Fibroblast of the aortic adventitia (primary cell): ENCODE results near the gene SUPT20HL1. TPM values are rescaled to one million over a fixed set of nuclear protein-coding genes. Genes with fewer than 3 reads are reported as not detected.
"Not testable (repeated sequence)": the region's sequence is repeated elsewhere in the genome, so short reads cannot be mapped to it uniquely, and the experiment has no call there.

ENCODE experiments used
- DNase-seq: peaks from one replicate; pipeline ENCODE4 v3.0.0-alpha.2; 2010; ENCODE audit warnings: low read depth
- H3K4me3 ChIP-seq: 2 replicates; pipeline ENCODE4 v1.5.1; 2011; ENCODE audit warnings: low read depth, mild to moderate bottlenecking, control low read depth, low read length, moderate library complexity
- total RNA-seq: library from RNA; depleted of rRNA; stranded (reverse); fragments of >200 nt; gene quantifications from 2 replicates; pipeline ENCODE4 v1.2.3, GENCODE V29; 2012; ENCODE audit warnings: low replicate concordance
- TF ChIP-seq, protein P1 (sequence below): IDR thresholded peaks from 2 replicates; pipeline ENCODE4 v1.5.1; 2011; ENCODE audit warnings: mild to moderate bottlenecking, low read length, control low read depth, inconsistent platforms; ENCODE audit not compliant: insufficient read depth

SUPT20HL1 gene
- total RNA-seq, 1 donor: not detected

DNA sequence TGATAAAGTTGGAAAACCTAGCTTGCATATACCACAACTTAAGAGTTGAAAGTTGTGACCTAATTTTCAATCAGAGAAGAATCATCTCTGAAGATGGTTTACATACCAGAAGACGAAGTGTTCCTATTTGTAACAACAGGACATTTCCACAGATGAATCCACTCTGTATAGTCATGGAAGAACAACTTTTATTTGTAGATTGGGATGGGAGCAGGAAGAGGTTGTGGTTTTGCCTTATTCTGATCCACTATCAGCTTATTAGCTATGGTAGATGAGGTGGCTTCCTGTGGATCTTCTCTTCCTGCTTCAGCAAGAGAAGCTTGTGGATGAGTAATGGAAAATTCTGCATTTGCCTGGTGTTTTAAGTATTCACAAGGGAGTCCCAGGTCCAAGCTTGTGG is 18.6 kb upstream of the SUPT20HL1 start:
- TF ChIP-seq, protein P1, sequence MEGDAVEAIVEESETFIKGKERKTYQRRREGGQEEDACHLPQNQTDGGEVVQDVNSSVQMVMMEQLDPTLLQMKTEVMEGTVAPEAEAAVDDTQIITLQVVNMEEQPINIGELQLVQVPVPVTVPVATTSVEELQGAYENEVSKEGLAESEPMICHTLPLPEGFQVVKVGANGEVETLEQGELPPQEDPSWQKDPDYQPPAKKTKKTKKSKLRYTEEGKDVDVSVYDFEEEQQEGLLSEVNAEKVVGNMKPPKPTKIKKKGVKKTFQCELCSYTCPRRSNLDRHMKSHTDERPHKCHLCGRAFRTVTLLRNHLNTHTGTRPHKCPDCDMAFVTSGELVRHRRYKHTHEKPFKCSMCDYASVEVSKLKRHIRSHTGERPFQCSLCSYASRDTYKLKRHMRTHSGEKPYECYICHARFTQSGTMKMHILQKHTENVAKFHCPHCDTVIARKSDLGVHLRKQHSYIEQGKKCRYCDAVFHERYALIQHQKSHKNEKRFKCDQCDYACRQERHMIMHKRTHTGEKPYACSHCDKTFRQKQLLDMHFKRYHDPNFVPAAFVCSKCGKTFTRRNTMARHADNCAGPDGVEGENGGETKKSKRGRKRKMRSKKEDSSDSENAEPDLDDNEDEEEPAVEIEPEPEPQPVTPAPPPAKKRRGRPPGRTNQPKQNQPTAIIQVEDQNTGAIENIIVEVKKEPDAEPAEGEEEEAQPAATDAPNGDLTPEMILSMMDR: no peak
- DNase-seq: peak; percentile 62
- H3K4me3 ChIP-seq: no peak overlapping the region

DNA sequence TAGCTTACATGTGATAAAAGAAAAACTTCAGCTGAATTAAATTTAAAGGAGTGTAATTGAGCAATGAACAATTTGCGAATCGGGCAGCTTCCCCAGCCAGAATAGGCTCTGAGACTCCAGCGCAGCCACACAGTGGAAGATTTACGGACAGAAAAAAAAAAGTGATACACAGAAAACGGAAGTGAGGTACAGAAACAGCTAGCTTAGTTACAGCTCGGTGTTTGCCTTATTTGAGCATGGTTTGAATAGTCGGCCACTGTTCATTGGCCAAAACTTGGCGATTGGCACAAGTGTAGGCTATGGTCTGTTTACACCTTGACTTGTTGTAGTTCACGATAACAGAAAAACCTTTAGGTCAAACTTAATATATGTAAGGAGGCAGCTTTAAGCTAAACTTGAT is 16.7 kb upstream of the SUPT20HL1 start:
- DNase-seq: peak; percentile 15
- no peak overlapping the region for H3K4me3 ChIP-seq
- TF ChIP-seq, protein P1: no peak

DNA sequence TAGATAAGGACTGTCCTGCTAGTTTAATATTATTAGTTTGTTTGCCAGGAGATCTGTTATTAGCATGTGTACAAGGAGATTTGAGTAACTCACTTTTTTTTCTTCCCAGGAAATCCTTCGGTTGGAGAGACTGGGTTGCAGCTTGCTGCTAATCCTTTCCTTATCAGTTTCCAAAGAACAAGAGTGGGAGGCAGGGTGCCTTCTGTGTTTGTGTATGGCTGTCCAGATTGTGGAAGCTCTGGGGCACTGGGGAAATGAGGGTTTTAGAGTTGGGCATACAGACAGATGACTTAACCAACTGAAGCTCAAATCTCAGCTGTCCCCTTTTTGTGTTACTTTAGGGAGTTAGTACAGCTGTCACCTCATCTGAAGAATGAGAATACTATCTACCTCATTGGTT is 12.6 kb upstream of the SUPT20HL1 start:
- DNase-seq: peak; percentile 19
- no peak overlapping the region for H3K4me3 ChIP-seq
- TF ChIP-seq, protein P1: no peak

DNA sequence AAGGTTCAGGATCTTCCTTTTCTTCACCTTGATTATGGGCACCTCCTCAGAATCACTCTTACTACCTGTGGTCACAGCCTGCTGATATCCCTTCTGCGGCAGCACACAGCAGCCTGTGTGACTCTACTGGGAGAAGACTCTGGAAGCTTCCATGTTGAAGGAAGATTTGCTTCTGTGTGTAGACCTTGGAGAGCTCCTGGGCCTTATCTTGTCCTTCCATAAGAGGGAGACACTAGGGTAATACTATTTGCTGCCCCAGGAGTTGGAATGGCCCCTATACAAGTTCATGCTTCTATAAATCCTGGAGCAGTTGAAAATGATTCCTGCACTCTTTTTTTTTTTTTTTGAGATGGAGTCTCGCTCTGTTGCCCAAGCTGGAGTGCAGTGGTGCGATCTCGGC is 10.2 kb upstream of the SUPT20HL1 start:
- TF ChIP-seq, protein P1: no peak
- H3K4me3 ChIP-seq: no peak overlapping the region
- DNase-seq: no peak

DNA sequence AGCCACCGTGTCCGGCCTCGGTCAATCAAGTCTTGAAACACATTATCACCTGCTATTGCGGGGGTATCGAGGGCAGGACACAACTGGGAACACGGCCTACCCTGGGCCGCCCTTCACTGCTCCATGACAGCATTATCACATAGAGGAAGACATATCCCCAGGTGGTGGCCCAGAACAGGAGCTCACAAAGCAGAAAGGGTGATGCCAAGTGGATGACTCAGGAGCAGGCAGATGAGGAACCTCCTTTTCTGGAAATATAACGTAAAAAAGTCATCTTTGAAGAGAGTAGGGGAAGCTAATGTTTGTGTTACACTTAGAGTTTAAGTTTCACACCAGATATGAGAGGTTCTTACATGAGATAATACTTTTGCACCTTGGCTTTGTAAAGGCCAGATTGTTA is 5.3 kb upstream of the SUPT20HL1 start:
- TF ChIP-seq, protein P1: no peak
- DNase-seq: no peak
- H3K4me3 ChIP-seq: no peak overlapping the region

DNA sequence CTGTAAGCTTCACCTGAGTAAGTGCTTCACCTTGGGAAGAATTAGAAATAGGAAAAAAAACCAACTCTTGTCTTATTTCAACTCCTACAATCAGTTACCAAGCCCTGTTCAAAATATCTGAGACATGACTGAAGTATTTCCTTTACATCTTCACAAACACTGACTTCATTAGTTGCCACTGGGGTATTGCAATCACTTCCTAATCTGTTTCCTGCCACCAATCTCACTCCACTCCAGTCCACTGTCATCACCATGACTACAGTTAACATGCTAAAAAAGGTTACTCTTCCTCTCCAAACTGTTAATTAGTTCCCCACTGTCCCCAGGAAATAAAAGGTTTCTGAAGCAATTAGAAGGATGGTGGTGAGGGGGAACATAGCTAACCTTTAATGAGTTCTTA is 3.3 kb upstream of the SUPT20HL1 start:
- TF ChIP-seq, protein P1: no peak
- DNase-seq: peak; percentile 28
- no peak overlapping the region for H3K4me3 ChIP-seq

DNA sequence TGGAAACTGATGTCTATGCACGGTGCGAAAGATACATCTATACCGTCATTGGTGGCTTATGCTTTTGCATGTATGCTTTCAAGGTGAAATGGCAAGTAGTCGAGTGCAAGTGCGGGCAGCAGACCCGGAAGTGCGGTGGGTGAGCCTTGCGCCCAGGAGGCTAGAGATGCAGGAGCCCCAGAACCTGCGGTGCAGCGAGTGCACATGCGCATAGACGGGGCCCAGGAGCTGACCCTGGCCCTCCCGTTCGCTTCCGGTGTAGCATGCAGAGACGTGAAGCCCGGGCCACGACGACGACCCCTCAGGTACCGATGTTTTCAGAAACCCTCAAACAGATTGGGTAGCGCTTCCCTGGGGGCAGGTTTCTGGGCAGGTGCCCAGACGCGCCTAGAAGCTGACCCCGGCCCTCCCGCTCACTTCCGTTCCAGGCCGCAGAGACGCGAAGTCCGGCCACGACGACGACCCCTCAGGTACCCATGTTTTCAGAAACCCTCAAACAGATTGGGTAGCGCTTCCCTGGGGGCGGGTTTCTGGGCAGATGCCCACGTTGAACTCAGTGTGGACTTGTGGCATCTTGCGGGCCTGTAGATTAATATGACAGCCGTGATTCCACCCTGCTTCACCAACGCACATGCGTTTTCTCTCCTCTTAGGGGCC is 1.8 kb downstream of the SUPT20HL1 start:
- not testable (repeated sequence) for DNase-seq, H3K4me3 ChIP-seq

DNA sequence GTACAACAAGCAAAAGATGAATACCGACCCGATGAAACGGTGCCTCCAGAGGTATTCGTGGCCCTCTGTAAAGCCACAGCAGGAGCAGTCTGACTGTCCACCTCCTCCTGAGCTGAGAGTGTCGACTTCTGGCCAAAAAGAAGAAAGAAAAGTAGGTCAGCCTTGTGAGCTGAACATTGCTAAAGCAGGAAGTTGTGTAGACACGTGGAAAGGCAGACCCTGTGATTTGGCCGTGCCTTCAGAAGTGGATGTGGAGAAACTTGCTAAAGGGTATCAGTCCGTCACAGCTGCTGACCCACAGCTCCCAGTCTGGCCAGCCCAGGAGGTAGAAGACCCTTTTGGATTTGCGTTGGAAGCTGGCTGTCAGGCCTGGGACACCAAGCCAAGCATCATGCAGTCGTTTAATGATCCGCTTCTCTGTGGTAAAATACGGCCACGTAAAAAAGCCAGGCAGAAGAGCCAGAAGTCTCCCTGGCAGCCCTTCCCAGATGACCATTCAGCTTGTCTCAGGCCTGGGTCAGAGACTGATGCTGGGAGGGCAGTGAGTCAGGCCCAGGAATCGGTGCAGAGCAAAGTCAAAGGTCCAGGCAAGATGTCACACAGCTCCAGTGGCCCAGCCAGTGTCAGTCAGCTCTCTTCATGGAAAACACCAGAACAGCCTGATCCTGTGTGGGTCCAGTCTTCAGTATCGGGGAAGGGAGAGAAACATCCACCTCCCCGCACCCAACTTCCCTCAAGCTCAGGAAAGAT is 3.2 kb downstream of the SUPT20HL1 start:
- not testable (repeated sequence) for DNase-seq, H3K4me3 ChIP-seq
